Fibroblast of villous mesenchyme (primary cell): Measurements from ENCODE around the gene KCNN1. TPM values are rescaled to one million over a fixed set of nuclear protein-coding genes. Genes with fewer than 3 reads are reported as not detected.

Source experiments
- DNase-seq: peaks from one replicate; pipeline ENCODE4 v3.0.0-alpha.2; 2010; ENCODE audit warnings: low read depth
- H3K4me3 ChIP-seq: 2 replicates; pipeline ENCODE4 v1.5.1; 2011; ENCODE audit warnings: low read depth, mild to moderate bottlenecking, low read length
- CTCF ChIP-seq: IDR thresholded peaks from 2 replicates; pipeline ENCODE4 v1.5.1; 2012; ENCODE audit warnings: low read depth, mild to moderate bottlenecking, low read length; ENCODE audit not compliant: insufficient read depth
- total RNA-seq: library from RNA; depleted of rRNA; stranded (reverse); fragments of >200 nt; gene quantifications from 2 replicates; pipeline ENCODE4 v1.2.3, GENCODE V29; 2012

Gene KCNN1
- total RNA-seq, 1 donor = under 0.01 TPM

- H3K4me3 ChIP-seq = no peak overlapping the region
- DNase-seq = no peak
- no peak for TF ChIP-seq CTCF
These were observed 43.2 kb downstream of the KCNN1 start for GRCh38 chr19:18010149-18010548.

GRCh38 chr19:18013210-18014111, 46.6 kb downstream of the KCNN1 start:
- no peak for TF ChIP-seq CTCF
- DNase-seq = no peak
- H3K4me3 ChIP-seq = no peak overlapping the region

GRCh38 chr19:18014197-18014596, 47.3 kb downstream of the KCNN1 start:
- TF ChIP-seq CTCF = no peak
- H3K4me3 ChIP-seq = no peak overlapping the region
- DNase-seq = no peak

GRCh38 chr19:18016209-18016910, 49.5 kb downstream of the KCNN1 start:
- no peak for TF ChIP-seq CTCF
- DNase-seq = no peak
- H3K4me3 ChIP-seq = no peak overlapping the region

GRCh38 chr19:18017275-18018083, 50.6 kb downstream of the KCNN1 start:
- TF ChIP-seq CTCF = no peak
- no peak overlapping the region for H3K4me3 ChIP-seq
- DNase-seq = no peak

- no peak for TF ChIP-seq CTCF
- H3K4me3 ChIP-seq = no peak overlapping the region
- DNase-seq = peak; percentile 48
These were observed 53.5 kb downstream of the KCNN1 start for GRCh38 chr19:18020212-18021085.
